ENCODE measurements around the gene HGFAC.
A peak's percentile ranks its signal among the peaks of the same experiment; 100 is the strongest.

The HGFAC gene
- long read RNA-seq, donor 1, result 0 reads
- long read RNA-seq, donor 2, result 0 reads
- long read RNA-seq, donor 3, result 0 reads
- long read RNA-seq, donor 4, result 0 reads
- long read RNA-seq, donor 5, result 0 reads
- long read RNA-seq, donor 6, result 0 reads
- long read RNA-seq, donor 7, result 0 reads
- long read RNA-seq, donor 8, result 0 reads

- no peak for DNase-seq
Observed at GRCh38 chr4:3441501-3442459, at the start of gene HGFAC. Gene HGFAC, plus strand, starts transcription at chr4:3441968. Its CDS starts 34 bp downstream, at chr4:3442002.

- no peak for DNase-seq
Observed at GRCh38 chr4:3392321-3392720, 49.4 kb upstream of the HGFAC start.

GRCh38 chr4:3393171-3393570 is 48.6 kb upstream of the HGFAC start:
- no peak for DNase-seq

- DNase-seq, result no peak
Observed at GRCh38 chr4:3396600-3396999, 45.2 kb upstream of the HGFAC start.

- DNase-seq, result no peak
Observed at GRCh38 chr4:3397128-3397527, 44.6 kb upstream of the HGFAC start.

- DNase-seq, result no peak
Observed at GRCh38 chr4:3399277-3400194, 42.2 kb upstream of the HGFAC start.

- DNase-seq, result no peak
Observed at GRCh38 chr4:3401436-3402171, 40.2 kb upstream of the HGFAC start.

- no peak for DNase-seq
Observed at GRCh38 chr4:3402491-3403347, 39.0 kb upstream of the HGFAC start.

GRCh38 chr4:3403348-3403906 is 38.3 kb upstream of the HGFAC start:
- DNase-seq, result no peak

GRCh38 chr4:3404546-3404945 is 37.2 kb upstream of the HGFAC start:
- no peak for DNase-seq

GRCh38 chr4:3405176-3405575 is 36.6 kb upstream of the HGFAC start:
- no peak for DNase-seq

GRCh38 chr4:3406021-3406420 is 35.7 kb upstream of the HGFAC start:
- DNase-seq, result no peak

GRCh38 chr4:3406431-3406830 is 35.3 kb upstream of the HGFAC start:
- no peak for DNase-seq

GRCh38 chr4:3407171-3407771 is 34.5 kb upstream of the HGFAC start:
- peak; percentile 31 for DNase-seq

- DNase-seq, result no peak
Observed at GRCh38 chr4:3407930-3408792, 33.6 kb upstream of the HGFAC start.

GRCh38 chr4:3408793-3409330 is 32.9 kb upstream of the HGFAC start:
- DNase-seq, result no peak

- no peak for DNase-seq
Observed at GRCh38 chr4:3409571-3410091, 32.1 kb upstream of the HGFAC start.

GRCh38 chr4:3410401-3411135 is 31.2 kb upstream of the HGFAC start:
- no peak for DNase-seq
